ENCODE results near the gene RBFOX1.

Gene RBFOX1

DNA sequence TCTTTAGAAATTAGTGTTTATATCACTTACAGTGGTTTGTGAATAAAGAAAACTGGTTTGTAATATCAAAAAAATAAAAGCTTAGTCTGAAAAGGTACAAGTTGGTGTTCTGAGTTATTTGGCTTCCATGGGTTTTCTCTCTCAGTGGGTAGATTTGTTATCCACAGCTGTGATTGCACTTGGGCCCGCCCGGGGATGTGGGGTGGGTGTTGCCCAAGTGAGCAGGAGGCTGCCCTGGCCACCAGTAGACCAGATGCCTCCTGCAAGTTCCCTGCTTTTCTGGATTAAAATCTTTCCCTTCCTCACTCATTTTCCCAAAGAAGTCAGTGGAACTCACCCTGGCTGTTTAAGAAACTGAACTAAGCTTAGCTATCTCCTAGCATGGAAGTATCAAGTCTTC is 380.6 kb downstream of the RBFOX1 start:
- H3K9me3 ChIP-seq (ENCODE audit: severe bottlenecking) = no peaks in the 10 kb centered on the region
- no peaks in the 10 kb centered on the region for H3K4me1 ChIP-seq (ENCODE audit: insufficient read depth, poor library complexity, severe bottlenecking)
- no peaks in the 10 kb centered on the region for H3K27me3 ChIP-seq (ENCODE audit: insufficient read depth, poor library complexity, severe bottlenecking)
- no peak for ATAC-seq (ENCODE audit: low read depth)
- no peak overlapping the region for H3K27ac ChIP-seq (ENCODE audit: poor library complexity, severe bottlenecking)
- TF ChIP-seq, protein P1, sequence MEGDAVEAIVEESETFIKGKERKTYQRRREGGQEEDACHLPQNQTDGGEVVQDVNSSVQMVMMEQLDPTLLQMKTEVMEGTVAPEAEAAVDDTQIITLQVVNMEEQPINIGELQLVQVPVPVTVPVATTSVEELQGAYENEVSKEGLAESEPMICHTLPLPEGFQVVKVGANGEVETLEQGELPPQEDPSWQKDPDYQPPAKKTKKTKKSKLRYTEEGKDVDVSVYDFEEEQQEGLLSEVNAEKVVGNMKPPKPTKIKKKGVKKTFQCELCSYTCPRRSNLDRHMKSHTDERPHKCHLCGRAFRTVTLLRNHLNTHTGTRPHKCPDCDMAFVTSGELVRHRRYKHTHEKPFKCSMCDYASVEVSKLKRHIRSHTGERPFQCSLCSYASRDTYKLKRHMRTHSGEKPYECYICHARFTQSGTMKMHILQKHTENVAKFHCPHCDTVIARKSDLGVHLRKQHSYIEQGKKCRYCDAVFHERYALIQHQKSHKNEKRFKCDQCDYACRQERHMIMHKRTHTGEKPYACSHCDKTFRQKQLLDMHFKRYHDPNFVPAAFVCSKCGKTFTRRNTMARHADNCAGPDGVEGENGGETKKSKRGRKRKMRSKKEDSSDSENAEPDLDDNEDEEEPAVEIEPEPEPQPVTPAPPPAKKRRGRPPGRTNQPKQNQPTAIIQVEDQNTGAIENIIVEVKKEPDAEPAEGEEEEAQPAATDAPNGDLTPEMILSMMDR (IDR thresholded peaks at IDR 0.05; ENCODE audit: poor library complexity, severe bottlenecking) = no peak
- no peak overlapping the region for H3K4me3 ChIP-seq (ENCODE audit: severe bottlenecking)
- H3K36me3 ChIP-seq (ENCODE audit: low read depth) = no peaks in the 10 kb centered on the region
- no peak for DNase-seq (ENCODE audit: low spot score)

DNA sequence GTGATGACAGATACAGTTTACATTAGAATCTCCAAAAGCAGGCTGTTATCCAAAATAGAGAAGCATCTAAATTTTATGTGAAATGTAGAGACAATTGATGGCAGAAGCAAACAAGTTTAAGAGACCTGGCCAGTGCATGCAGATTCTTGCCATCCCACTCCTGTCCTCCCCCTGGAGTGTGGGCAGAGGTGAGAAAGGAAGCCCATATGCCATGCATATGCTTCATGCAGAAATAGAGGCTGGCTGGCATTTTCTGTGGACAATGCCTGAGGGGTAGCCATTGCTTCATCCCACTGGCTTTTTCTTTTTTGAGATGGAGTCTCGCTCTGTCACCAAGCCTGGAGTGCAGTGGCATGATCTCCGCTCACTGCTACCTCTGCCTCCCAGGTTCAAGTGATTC is 382.1 kb downstream of the RBFOX1 start:
- H3K27ac ChIP-seq (ENCODE audit: poor library complexity, severe bottlenecking) = no peak overlapping the region
- H3K27me3 ChIP-seq (ENCODE audit: insufficient read depth, poor library complexity, severe bottlenecking) = no peaks in the 10 kb centered on the region
- no peak overlapping the region for H3K4me3 ChIP-seq (ENCODE audit: severe bottlenecking)
- TF ChIP-seq, protein P1 (IDR thresholded peaks at IDR 0.05; ENCODE audit: poor library complexity, severe bottlenecking) = no peak
- H3K4me1 ChIP-seq (ENCODE audit: insufficient read depth, poor library complexity, severe bottlenecking) = no peaks in the 10 kb centered on the region
- no peaks in the 10 kb centered on the region for H3K36me3 ChIP-seq (ENCODE audit: low read depth)
- H3K9me3 ChIP-seq (ENCODE audit: severe bottlenecking) = no peaks in the 10 kb centered on the region
- ATAC-seq (ENCODE audit: low read depth) (no peak), DNase-seq (ENCODE audit: low spot score) (no peak)

- H3K4me1 ChIP-seq (ENCODE audit: insufficient read depth, poor library complexity, severe bottlenecking) = no peaks in the 10 kb centered on the region
- no peaks in the 10 kb centered on the region for H3K9me3 ChIP-seq (ENCODE audit: severe bottlenecking)
- H3K27me3 ChIP-seq (ENCODE audit: insufficient read depth, poor library complexity, severe bottlenecking) = no peaks in the 10 kb centered on the region
- H3K36me3 ChIP-seq (ENCODE audit: low read depth) = no peaks in the 10 kb centered on the region
- TF ChIP-seq, protein P1 (IDR thresholded peaks at IDR 0.05; ENCODE audit: poor library complexity, severe bottlenecking) = no peak
- H3K4me3 ChIP-seq (ENCODE audit: severe bottlenecking) = no peak overlapping the region
- ATAC-seq (ENCODE audit: low read depth) (no peak), DNase-seq (ENCODE audit: low spot score) (no peak)
- H3K27ac ChIP-seq (ENCODE audit: poor library complexity, severe bottlenecking) = no peak overlapping the region
Observed at GRCh38 chr16:7716660-7717550, 384.3 kb downstream of the RBFOX1 start.

DNA sequence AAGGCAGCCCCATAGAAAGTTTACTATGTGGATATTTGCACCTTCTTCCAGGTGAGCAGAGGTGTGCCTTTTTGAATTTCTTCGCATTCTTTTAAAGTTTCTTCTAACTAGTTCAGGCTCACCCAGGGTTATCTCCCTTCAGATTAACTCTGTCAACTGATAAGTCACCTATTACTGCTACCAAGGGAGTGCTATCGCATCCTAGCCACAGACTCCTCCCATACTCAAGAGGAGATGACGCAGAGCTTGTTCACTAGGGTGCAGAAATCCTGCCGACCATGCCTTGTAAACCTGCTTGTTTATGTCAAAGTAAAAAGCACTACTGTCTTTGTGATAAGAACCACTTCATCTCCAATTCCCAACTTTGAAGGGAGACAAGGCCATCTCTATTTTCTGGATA is 390.1 kb downstream of the RBFOX1 start:
- no peak overlapping the region for H3K4me3 ChIP-seq (ENCODE audit: severe bottlenecking)
- H3K36me3 ChIP-seq (ENCODE audit: low read depth) = no peaks in the 10 kb centered on the region
- DNase-seq (ENCODE audit: low spot score) (no peak), ATAC-seq (ENCODE audit: low read depth) (no peak)
- no peaks in the 10 kb centered on the region for H3K9me3 ChIP-seq (ENCODE audit: severe bottlenecking)
- H3K27me3 ChIP-seq (ENCODE audit: insufficient read depth, poor library complexity, severe bottlenecking) = no peaks in the 10 kb centered on the region
- no peak overlapping the region for H3K27ac ChIP-seq (ENCODE audit: poor library complexity, severe bottlenecking)
- no peaks in the 10 kb centered on the region for H3K4me1 ChIP-seq (ENCODE audit: insufficient read depth, poor library complexity, severe bottlenecking)
- TF ChIP-seq, protein P1 (IDR thresholded peaks at IDR 0.05; ENCODE audit: poor library complexity, severe bottlenecking) = no peak

- Histone ChIP-seq H3K27ac (ENCODE audit: poor library complexity, severe bottlenecking) (no peak overlapping the region), H3K4me1 (ENCODE audit: insufficient read depth, poor library complexity, severe bottlenecking) (no peaks in the 10 kb centered on the region), H3K36me3 (ENCODE audit: low read depth) (no peaks in the 10 kb centered on the region), H3K4me3 (ENCODE audit: severe bottlenecking) (no peak overlapping the region), H3K27me3 (ENCODE audit: insufficient read depth, poor library complexity, severe bottlenecking) (no peaks in the 10 kb centered on the region), H3K9me3 (ENCODE audit: severe bottlenecking) (peaks cover 3% of the 10 kb centered on the region)
- DNase-seq (ENCODE audit: low spot score) (no peak), ATAC-seq (ENCODE audit: low read depth) (no peak)
- TF ChIP-seq, protein P1 (IDR thresholded peaks at IDR 0.05; ENCODE audit: poor library complexity, severe bottlenecking) = no peak
Observed at GRCh38 chr16:7731141-7731540, 398.5 kb downstream of the RBFOX1 start.

All from RWPE2 (cell line).